Embryonic facial prominence (tissue), 1 donor: ENCODE data around the gene RAI1.
A peak's percentile ranks its signal among the peaks of the same experiment; 100 is the strongest.
"Not testable (repeated sequence)": the region's sequence is repeated elsewhere in the genome, so short reads cannot be mapped to it uniquely, and the experiment has no call there.

Experiments
- DNase-seq: peaks from one replicate; pipeline ENCODE4 v3.0.0-alpha.2; 2016; ENCODE audit errors: extremely low spot score

Gene RAI1

DNA sequence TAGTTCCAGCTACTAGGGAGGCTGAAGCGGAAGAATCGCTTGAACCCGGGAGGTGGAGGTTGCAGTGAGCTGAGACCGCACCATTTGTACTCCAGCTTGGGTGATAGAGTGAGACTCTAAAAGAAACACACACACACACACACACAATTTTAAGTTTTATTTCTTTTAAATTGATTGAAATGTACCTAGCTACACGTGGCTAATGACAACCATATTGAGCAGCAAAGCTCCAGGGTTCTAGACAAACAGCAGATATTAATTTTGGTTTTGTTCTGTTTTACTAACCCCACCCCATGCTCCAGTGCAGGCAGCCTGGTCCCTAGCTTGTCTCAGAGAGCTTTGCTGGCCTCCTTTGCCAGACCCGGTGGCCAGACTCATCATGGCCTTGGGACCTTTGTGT lies 16.0 kb upstream of the RAI1 start:
- no peak for DNase-seq

DNA sequence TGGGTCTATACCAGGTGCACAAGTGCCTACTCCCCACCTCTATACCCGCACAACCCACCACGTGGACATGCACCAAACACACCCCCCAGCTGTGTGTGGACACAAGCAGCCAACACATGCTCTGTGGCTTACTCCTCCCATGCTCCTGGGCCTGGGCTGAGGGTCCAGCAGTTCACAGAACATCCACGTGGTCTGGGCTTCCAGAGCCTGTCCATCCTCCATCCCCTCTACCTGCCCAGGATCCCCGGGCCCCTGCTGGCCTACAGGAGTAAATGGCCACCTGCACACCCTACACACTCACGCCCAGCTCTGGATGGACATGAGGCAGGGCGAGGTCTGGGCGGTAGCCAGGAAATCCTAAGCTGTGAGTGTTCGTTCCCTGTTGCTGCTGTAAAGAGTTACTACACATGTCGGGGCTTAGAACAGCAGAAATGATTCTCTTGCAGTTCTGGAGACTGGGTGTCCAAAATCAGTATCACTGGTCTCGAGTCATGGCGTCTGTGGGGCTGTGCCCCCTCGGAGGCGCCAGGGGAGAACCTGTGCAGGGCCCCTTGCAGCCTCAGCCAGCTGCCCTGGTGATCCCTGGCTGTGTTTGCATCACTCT lies 15.0 kb upstream of the RAI1 start:
- DNase-seq: no peak

DNA sequence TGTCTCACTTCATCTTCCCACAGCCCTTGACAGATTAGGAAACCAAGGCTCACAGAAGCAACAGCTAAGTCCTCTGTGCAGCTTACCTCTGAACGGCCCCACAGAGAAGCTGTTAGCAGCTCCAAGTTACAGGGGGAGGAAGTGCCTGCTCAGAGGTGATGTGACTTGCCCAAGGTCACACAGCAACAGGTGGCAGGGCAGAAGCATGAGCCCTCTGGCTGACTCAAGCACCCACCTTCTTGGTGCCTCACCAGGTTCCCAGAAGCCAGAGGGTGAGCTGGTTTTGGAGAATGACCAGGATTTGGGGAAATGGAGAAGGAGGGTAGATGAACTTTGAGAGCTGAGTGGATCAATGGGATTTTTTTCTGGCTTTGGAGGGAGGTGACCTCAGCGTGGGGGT lies 14.0 kb upstream of the RAI1 start:
- DNase-seq: no peak

DNA sequence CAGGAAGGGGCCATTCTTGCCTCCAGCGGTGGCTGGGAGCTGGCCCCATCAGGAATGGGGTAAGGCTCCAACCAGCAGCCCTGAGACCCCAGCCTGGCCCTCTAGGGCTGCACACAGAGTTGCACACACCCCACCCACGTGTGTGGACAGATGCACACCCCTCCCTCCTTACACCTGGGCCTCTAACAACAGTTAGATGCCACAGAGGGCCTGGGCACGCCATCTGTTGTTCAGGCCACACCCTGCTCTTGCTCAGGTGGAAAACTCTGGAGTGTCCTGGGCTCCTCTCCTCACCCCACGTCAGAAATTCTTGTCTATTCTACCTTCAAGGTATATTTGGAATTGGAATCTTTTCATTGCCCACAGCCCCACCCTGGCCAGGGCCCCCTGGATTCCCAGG lies 13.3 kb upstream of the RAI1 start:
- DNase-seq: no peak

DNA sequence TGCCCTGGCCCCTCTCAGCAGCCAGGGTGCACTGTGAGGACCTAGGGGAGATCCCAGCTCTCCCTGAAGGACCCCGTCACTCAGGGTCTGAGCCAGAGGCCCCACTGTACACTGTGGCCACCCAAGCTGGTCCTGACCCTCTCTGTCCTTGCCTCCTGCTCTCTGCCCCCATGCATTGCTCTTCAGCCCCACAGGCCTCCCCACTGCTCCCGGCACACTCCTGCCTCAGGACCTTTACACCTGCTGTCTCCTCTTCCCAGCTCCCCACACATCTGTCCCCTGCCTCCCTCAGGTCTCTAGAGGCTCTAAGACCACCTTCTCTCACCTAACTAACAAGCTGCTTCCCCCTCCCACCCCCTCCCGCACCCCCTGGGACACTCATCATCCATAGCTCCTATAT lies 12.9 kb upstream of the RAI1 start:
- no peak for DNase-seq

DNA sequence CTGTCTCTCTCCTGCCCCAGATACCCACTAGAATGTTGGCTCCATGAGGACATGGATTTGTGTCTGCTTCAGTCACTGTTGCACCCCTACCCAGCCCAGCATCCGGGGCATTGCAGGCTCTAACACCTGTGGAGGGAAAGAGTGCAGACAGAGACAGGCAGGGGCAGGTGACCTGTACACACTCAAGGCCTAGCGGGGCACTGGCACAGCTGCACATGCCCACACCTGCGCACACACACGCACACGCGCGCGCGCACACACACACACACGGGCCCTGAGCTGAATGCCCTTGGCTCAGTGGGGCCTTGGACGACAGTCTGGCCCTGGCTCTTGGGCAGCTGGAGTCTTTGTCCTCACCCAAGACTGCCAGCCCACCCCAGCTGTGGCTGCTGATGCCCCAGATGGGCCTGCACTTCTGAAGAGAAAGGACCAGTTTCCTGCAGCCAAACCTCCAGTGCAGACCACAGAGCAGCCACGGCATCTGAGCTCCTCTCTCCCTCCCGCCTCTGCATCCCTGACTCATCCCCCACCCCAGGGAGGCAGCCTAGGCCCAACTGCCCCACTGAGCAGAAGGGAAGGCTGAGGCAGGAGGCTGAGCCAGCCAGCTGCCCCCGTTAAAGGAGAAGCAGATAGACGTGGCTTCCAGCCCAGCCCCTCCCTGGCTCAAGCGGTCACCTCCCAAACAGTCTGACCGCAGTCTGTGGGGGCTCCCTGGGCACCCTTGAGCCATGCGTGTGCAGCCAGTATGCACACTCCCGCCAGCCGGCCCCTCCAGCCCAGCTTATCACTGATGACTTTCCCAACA lies 12.3 kb upstream of the RAI1 start:
- DNase-seq: no peak

DNA sequence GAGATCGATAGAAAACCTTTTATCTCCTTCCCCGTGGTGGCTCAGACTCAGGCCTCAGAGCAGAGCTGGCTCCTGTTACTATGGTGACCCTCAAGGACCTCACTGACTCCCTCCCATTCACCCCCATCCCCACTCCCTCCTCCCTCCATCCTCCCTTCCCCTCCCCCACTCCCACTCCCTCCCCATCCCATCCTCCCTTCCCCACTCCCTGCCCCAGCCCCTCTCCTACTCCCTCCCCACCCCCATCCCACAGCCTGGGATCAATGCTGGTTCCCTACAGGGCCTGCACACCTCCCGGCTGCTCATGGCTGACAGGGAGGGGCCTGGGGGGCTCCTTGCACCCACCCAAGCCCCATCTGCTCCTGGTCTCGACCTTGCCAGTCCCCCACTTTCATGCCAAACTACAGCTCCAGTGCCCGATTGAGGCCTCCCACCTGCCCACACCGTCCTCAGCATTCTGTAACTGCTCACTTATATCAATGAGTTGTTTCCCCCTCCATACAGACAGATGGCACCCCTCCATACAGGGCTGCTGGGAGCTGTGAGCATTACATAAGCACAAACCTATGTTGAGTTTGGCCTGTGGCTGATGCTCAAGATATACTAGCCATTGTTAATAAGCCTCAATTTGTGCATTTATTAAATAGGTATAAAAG lies 11.6 kb upstream of the RAI1 start:
- peak; percentile 100 for DNase-seq

DNA sequence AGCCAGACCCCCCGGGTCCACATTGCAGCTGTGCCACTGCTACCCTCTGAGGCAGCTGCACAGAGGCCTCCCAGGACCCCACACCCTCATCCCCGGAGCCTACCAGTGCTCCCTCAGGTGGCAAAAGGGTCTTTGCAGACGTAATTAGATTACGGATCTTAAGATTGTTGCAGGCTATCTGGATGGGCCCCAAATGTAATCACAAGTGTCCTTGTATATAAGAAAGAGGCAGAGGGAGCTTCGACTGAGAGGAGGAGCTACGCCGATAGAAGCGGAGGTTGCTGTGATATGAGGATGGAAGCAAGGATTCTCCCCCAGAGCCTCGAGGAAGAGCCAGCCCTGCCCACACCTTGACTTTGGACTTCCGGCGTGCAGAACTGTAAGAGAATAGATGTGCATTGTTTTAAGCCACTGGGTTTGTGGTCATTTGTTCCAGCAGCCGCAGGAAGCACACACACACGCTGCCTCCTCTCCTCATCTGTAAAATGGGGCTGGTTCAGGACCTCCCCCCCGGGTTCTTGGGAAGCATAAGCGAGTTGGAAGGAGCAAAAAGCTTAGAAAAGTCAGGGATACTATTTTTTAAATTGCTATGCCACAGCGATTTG lies 10.5 kb upstream of the RAI1 start:
- DNase-seq: no peak

DNA sequence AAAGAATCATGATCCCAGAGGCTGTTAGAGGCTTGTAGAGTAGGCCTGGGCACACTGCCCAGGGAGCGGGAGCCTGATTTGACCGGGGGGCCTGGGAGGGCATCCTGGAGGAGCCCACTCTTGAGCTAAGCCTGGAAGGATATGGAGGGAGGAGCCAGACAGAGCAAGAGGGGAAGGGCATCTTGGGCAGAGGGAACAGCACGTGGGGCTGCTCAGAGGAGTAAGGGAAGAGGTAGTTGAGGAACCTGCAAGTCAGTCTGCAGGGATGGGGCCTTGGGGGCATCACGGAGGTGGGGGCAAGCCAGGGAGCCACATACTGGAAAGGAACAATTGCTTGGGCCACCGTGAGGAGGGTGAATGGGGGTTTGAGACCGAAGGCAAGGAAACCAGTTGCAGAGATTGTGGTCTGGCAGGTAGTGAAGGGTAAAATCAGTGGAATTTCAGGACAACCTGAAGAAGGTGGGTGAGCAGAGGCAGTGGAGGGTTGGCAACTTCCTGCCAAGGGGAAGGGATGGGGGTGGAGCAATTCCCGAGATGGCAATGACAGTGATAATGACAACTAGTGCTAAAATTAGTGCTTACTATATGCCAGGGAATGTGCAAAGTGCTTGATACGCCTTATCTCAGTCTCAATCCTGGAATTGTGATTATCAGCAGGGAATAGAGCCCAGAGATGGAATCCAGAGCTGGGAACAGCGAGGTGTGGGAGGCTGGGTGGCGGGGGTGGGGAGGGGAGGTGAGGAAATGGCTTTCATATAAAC lies 9.7 kb upstream of the RAI1 start:
- no peak for DNase-seq

DNA sequence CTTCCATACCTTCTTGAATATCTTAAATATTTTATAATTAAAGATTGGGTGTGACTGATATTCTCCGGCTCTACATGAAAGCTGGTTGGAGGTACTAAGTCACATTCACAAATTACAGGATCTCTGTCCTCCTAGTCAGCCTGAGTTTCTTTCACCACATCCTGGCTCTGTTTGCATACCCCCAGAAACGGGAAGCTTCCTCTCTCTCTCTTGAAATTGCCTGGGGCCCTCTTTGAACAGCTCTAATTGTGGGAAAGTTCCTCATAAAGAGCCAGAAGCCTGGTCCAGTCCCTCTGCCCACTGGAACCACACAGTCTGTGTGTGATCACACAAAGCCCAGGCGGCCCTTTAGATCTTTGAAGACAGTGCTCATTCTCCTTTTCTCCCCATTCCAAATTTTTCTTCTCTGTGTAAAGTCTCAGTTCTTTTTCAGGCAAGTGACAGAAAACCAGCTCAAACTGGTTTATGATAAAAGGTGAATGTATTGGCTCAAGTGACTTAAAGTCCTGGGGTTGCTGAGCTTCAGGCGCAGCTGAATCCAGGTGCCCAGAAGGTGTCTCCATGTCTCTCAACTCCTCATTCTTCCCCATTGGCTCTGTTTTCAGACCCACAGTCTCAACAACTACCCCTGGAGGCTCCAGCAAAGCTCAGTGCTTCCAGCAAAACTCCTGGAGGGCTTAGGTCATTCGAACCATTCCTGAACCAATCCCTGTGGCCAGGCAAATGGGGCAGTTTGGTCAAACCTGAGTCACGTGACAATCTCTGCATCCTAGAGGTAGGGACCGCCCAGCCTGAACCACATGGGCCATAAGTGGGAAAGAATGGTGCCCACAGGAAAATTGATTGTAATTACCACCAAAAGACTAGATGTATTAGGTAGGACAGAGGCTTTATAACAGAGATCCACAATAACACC lies 8.5 kb upstream of the RAI1 start:
- DNase-seq: no peak

DNA sequence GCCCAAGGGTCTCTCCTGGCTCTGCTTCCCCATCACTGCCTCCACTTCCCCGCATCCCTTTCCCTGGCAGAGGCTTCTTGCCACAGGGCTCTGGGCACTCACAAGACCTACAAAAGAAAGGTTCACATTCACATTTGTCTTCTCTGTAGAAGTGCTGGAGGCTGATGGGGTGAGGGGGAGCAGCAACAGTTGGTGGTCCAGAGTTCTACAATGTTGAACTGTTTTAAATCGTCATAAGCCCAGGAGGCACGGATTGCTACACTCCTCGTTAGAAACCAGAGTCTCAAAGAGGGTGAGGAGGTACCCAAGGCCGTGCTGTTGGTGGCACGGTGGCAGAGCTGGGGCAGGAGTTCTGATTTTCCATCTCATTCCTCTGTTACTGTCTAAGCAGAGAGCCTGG lies 5.8 kb upstream of the RAI1 start:
- no peak for DNase-seq

DNA sequence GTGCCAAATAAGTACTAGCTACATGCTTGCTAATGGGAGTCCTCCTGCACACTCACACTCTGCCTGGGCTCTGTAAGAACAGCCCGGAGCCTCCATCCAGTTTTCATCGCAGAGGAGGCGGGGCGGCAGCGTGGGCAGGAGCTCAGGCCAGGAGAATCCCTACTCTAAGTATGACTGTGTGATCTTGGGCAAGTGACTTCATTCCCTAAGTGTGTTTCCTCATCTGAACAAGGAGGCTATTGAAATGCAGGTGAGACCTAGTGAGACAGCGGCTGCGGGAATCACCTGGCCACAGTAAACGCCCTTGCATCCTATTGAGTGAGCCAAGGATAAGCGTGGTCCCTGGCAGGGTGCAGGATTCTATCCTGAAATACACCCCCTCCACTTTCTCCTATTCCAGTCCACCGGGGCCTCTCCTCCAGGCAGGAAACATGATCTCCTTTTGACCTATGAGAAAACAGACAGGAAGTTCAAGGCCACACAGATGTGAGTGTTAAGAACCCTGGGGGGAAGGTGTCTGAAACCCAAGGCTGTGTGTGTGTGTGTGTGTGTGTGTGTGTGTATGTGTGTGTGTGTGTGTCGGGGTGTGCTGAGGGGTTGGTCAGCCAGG lies 5.2 kb upstream of the RAI1 start:
- DNase-seq: no peak

DNA sequence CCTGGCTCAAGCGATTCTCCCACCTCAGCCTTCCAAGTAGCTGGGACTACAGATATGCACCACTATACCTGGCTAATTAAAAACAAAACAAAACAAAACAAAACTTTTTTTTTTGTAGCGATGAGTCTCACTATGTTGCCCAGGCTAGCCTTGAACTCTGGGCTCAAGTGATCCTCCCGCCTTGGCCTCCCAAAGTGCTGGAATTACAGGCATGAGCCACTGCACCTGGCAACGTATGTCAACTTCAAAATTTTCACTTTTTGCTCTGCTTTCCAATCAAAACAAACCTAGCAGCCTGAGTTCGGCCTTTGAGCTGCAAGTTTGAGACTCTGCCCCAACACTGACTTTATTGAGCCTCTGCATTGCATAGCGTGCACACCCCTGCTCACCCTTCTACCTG lies 4.5 kb upstream of the RAI1 start:
- DNase-seq: no peak

DNA sequence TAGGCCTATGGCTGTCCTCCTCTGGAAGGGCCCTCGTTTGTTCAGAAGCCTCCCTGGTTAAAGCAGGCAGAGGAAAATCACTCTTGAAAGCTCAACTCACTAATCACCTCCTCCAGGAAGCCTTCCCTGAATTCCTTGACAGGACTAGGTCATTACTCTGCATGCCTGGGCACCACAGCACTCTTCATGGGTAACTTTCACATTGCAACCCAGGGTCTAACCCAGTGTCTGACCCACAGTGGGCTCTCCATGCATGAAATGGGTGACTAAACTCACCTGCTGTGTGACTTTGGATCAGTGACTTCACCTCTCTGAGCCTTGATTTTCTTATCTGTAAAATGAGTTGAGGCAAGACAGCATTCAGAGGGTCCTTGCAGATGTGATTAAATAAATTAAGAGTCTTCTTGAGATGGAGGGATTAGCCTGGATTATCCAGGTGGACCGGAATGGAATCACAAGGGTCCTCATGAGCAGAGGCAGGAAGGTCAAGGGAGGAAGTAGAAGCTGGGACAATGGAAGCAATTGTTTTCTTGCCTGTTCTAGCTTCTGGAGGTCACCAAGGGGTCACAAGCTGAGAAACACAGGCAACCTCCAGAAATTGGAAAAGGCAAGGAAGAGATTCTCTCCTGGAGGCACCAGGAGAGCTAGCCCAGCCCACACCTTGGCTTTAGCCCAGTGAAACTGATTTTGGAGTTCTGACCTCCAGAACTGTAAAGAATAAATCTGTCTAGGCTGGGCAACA lies 3.8 kb upstream of the RAI1 start:
- no peak for DNase-seq

DNA sequence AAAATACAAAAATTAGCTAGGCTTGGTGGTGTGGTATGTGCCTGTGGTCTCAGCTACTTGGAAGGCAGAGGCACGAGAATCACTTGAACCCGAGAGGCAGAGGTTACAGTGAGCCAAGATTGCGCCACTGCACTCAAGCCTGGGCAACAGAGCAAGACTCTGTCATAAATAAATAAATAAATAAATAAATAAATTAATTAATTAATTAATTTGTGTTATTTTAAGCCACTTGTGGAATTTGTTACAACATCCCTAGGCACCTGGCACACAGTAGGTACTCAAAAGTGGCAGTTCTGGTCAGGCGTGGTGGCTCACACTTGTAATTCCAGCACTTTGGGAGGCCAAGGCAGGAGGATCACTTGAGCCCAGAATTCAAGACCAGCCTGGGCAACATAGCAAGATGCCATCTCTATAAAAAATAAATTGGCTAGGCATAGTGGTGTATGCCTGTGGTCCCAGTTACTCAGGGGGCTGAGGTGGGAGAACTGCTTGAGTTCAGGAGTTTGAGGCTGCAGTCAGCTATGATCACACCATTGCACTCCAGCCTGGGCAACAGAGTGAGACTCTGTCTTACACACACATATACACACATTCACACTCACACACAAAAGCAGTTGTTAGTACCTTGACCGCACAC lies 3.1 kb upstream of the RAI1 start:
- not testable (repeated sequence) for DNase-seq

DNA sequence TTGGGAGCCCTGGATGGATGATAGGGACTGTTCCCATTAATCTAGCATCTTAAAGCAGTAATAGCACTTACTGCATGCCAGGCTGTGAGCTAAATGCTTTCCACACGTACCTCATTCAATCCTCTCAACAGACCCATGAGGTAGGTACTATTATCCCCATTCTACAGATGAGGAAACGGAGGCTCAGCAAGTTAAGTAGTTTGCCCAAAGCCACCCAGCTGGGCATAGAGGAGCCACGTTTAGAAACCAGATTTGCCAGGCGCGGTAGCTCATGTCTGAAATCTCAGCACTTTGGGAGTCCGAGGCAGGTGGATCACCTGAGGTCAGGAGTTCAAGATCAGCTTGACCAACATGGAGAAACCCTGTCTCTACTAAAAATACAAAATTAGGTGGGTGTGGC lies 2.0 kb upstream of the RAI1 start:
- no peak for DNase-seq

DNA sequence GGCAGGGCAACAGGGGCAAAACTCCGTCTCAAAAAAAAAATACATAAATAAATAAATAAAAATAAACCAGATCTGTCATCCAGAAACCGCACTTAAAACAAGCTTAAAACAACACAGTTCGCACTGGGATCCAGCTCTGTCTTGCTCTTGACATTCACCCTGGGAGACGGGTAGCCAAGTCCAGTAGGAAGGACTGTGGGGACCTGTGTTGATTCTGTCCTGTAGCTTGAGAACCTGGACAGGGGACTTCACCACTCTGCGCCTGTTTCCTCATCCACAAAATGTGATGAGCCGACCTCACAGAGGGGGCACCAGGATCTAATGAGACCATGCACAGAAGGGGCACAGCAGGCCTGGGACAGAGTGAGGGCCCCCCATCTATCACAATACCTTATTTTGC lies 1.5 kb upstream of the RAI1 start:
- DNase-seq: no peak

DNA sequence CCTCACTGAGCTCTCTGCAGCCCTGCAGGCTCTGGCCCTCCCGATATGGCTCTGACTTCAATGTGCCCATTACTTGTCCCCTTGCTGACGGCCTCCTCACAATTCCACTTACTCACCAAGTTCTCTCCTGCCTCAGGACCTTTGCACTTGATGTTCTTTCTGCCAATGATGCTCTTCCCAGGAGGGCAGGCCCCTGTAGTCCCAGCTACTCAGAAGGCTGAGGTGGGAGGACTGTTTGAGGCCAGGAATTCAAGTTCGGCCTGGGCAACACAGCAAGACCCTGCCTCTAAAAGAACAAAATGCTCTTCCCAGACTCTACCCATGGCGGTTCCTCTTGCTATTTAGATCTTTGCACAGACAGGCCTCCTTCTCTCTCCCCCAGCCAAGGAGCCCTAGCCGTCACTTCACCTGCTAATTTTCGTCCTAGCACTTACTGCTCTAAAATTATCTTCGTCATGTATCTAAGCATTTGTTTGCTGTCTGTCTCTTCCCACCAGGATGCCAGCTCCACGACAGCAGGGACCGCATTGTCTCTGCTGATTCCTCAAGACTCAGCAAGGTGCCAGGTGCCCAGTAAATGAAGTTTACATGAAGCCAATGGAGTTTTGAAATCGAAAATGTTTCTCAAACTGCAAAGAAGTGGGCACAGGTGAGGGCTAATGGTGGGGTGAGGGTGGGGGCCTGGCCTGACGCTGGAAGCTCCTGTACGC lies 626 bp upstream of the RAI1 start:
- no peak for DNase-seq
